HUES48 (cell line): ENCODE measurements around the gene CNTNAP2.

ENCODE experiments used
- H3K27ac ChIP-seq: one replicate; pipeline ENCODE4 v1.7.0; 2013; ENCODE audit warnings: low read depth, low read length, inconsistent platforms
- H3K27me3 ChIP-seq: 2 replicates; pipeline ENCODE4 v1.6.1; 2013; ENCODE audit warnings: mild to moderate bottlenecking, low read length; ENCODE audit not compliant: control insufficient read depth, insufficient read depth
- H3K36me3 ChIP-seq: 2 replicates; pipeline ENCODE4 v1.6.1; 2013; ENCODE audit warnings: low read length; ENCODE audit not compliant: control insufficient read depth, insufficient read depth
- H3K4me1 ChIP-seq: 2 replicates; pipeline ENCODE4 v1.6.1; 2013; ENCODE audit warnings: mild to moderate bottlenecking, low read length; ENCODE audit not compliant: control insufficient read depth, insufficient read depth
- H3K4me3 ChIP-seq: 2 replicates; pipeline ENCODE4 v1.5.1; 2013; ENCODE audit warnings: mild to moderate bottlenecking, low read depth, low read length
- H3K9ac ChIP-seq: 2 replicates; pipeline ENCODE4 v1.6.1; 2013; ENCODE audit warnings: mild to moderate bottlenecking, low read depth, low read length, moderate library complexity
- H3K9me3 ChIP-seq: 2 replicates; pipeline ENCODE4 v1.6.1; 2013; ENCODE audit warnings: low read length; ENCODE audit not compliant: control insufficient read depth, insufficient read depth

The CNTNAP2 gene

GRCh38 chr7:147300293-147300692 is 1183.7 kb downstream of the CNTNAP2 start:
- no peaks in the 10 kb centered on the region for H3K9me3 ChIP-seq
- H3K36me3 ChIP-seq = no peaks in the 10 kb centered on the region
- no peaks in the 10 kb centered on the region for H3K27me3 ChIP-seq
- no peak overlapping the region for H3K4me3 ChIP-seq
- no peak overlapping the region for H3K9ac ChIP-seq
- no peak overlapping the region for H3K27ac ChIP-seq
- no peaks in the 10 kb centered on the region for H3K4me1 ChIP-seq

- no peak overlapping the region for H3K4me3 ChIP-seq
- H3K27ac ChIP-seq = no peak overlapping the region
- no peaks in the 10 kb centered on the region for H3K27me3 ChIP-seq
- no peaks in the 10 kb centered on the region for H3K9me3 ChIP-seq
- no peaks in the 10 kb centered on the region for H3K4me1 ChIP-seq
- no peaks in the 10 kb centered on the region for H3K36me3 ChIP-seq
- no peak overlapping the region for H3K9ac ChIP-seq
Measured at GRCh38 chr7:147304376-147304775, 1187.8 kb downstream of the CNTNAP2 start.

- H3K27ac ChIP-seq = no peak overlapping the region
- H3K9ac ChIP-seq = no peak overlapping the region
- no peaks in the 10 kb centered on the region for H3K27me3 ChIP-seq
- H3K4me3 ChIP-seq = no peak overlapping the region
- no peaks in the 10 kb centered on the region for H3K4me1 ChIP-seq
- no peaks in the 10 kb centered on the region for H3K9me3 ChIP-seq
- H3K36me3 ChIP-seq = no peaks in the 10 kb centered on the region
Measured at GRCh38 chr7:147305827-147306226, 1189.2 kb downstream of the CNTNAP2 start.

GRCh38 chr7:147308539-147308938 is 1191.9 kb downstream of the CNTNAP2 start:
- H3K27ac ChIP-seq = no peak overlapping the region
- H3K9ac ChIP-seq = no peak overlapping the region
- no peaks in the 10 kb centered on the region for H3K4me1 ChIP-seq
- H3K27me3 ChIP-seq = no peaks in the 10 kb centered on the region
- H3K9me3 ChIP-seq = no peaks in the 10 kb centered on the region
- no peak overlapping the region for H3K4me3 ChIP-seq
- H3K36me3 ChIP-seq = no peaks in the 10 kb centered on the region

- H3K27me3 ChIP-seq = no peaks in the 10 kb centered on the region
- no peaks in the 10 kb centered on the region for H3K36me3 ChIP-seq
- no peaks in the 10 kb centered on the region for H3K4me1 ChIP-seq
- no peaks in the 10 kb centered on the region for H3K9me3 ChIP-seq
- no peak overlapping the region for H3K9ac ChIP-seq
- no peak overlapping the region for H3K27ac ChIP-seq
- no peak overlapping the region for H3K4me3 ChIP-seq
Measured at GRCh38 chr7:147311336-147311735, 1194.7 kb downstream of the CNTNAP2 start.

GRCh38 chr7:147321504-147321903 is 1204.9 kb downstream of the CNTNAP2 start:
- Histone ChIP-seq H3K27me3 (no peaks in the 10 kb centered on the region), H3K4me1 (no peaks in the 10 kb centered on the region), H3K9ac (no peak overlapping the region), H3K9me3 (no peaks in the 10 kb centered on the region), H3K27ac (no peak overlapping the region), H3K36me3 (no peaks in the 10 kb centered on the region), H3K4me3 (no peak overlapping the region)

- Histone ChIP-seq H3K36me3 (no peaks in the 10 kb centered on the region), H3K9ac (no peak overlapping the region), H3K9me3 (no peaks in the 10 kb centered on the region), H3K27ac (no peak overlapping the region), H3K27me3 (no peaks in the 10 kb centered on the region), H3K4me3 (no peak overlapping the region), H3K4me1 (no peaks in the 10 kb centered on the region)
Measured at GRCh38 chr7:147332988-147333387, 1216.4 kb downstream of the CNTNAP2 start.

GRCh38 chr7:147363101-147363500 is 1246.5 kb downstream of the CNTNAP2 start:
- no peaks in the 10 kb centered on the region for H3K36me3 ChIP-seq
- H3K9me3 ChIP-seq = no peaks in the 10 kb centered on the region
- H3K4me3 ChIP-seq = no peak overlapping the region
- H3K27ac ChIP-seq = no peak overlapping the region
- no peaks in the 10 kb centered on the region for H3K27me3 ChIP-seq
- H3K4me1 ChIP-seq = peaks cover under 1% of the 10 kb centered on the region; the same call in 1 of the 2 replicates
- H3K9ac ChIP-seq = no peak overlapping the region

- H3K9ac ChIP-seq = no peak overlapping the region
- H3K4me3 ChIP-seq = no peak overlapping the region
- no peak overlapping the region for H3K27ac ChIP-seq
- no peaks in the 10 kb centered on the region for H3K4me1 ChIP-seq
- H3K9me3 ChIP-seq = no peaks in the 10 kb centered on the region
- H3K27me3 ChIP-seq = no peaks in the 10 kb centered on the region
- H3K36me3 ChIP-seq = no peaks in the 10 kb centered on the region
Measured at GRCh38 chr7:147376192-147376591, 1259.6 kb downstream of the CNTNAP2 start.

GRCh38 chr7:147380926-147381325 is 1264.3 kb downstream of the CNTNAP2 start:
- H3K9ac ChIP-seq = no peak overlapping the region
- peaks cover 9% of the 10 kb centered on the region; the same call in 1 of the 2 replicates for H3K9me3 ChIP-seq
- no peak overlapping the region for H3K27ac ChIP-seq
- no peaks in the 10 kb centered on the region for H3K36me3 ChIP-seq
- no peaks in the 10 kb centered on the region for H3K4me1 ChIP-seq
- no peaks in the 10 kb centered on the region for H3K27me3 ChIP-seq
- H3K4me3 ChIP-seq = no peak overlapping the region

GRCh38 chr7:147394329-147394728 is 1277.7 kb downstream of the CNTNAP2 start:
- H3K4me1 ChIP-seq = no peaks in the 10 kb centered on the region
- no peaks in the 10 kb centered on the region for H3K36me3 ChIP-seq
- no peaks in the 10 kb centered on the region for H3K9me3 ChIP-seq
- H3K27ac ChIP-seq = no peak overlapping the region
- H3K9ac ChIP-seq = no peak overlapping the region
- H3K27me3 ChIP-seq = no peaks in the 10 kb centered on the region
- H3K4me3 ChIP-seq = no peak overlapping the region

GRCh38 chr7:147400221-147400689 is 1283.7 kb downstream of the CNTNAP2 start:
- Histone ChIP-seq H3K27me3 (no peaks in the 10 kb centered on the region), H3K27ac (no peak overlapping the region), H3K4me3 (no peak overlapping the region), H3K9me3 (no peaks in the 10 kb centered on the region), H3K9ac (no peak overlapping the region), H3K36me3 (no peaks in the 10 kb centered on the region), H3K4me1 (peaks cover 8% of the 10 kb centered on the region; the same call in 1 of the 2 replicates)
